ENCODE data around the gene SETD3.

GRCh38 chr14:99513183-99513694 lies 32.6 kb upstream of the SETD3 start:
- TF ChIP-seq, protein P1, sequence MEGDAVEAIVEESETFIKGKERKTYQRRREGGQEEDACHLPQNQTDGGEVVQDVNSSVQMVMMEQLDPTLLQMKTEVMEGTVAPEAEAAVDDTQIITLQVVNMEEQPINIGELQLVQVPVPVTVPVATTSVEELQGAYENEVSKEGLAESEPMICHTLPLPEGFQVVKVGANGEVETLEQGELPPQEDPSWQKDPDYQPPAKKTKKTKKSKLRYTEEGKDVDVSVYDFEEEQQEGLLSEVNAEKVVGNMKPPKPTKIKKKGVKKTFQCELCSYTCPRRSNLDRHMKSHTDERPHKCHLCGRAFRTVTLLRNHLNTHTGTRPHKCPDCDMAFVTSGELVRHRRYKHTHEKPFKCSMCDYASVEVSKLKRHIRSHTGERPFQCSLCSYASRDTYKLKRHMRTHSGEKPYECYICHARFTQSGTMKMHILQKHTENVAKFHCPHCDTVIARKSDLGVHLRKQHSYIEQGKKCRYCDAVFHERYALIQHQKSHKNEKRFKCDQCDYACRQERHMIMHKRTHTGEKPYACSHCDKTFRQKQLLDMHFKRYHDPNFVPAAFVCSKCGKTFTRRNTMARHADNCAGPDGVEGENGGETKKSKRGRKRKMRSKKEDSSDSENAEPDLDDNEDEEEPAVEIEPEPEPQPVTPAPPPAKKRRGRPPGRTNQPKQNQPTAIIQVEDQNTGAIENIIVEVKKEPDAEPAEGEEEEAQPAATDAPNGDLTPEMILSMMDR (IDR thresholded peaks at IDR 0.05; ENCODE audit: low read length), result no peak
- no peak for TF ChIP-seq EZH2 (IDR thresholded peaks at IDR 0.05; ENCODE audit: borderline replicate concordance, low read length)

All from OCI-LY1 (cell line).